Measurements from ENCODE around the gene FRK. TPM values are rescaled to one million over a fixed set of nuclear protein-coding genes. Genes with fewer than 3 reads are reported as not detected.
A peak's percentile ranks its signal among the peaks of the same experiment; 100 is the strongest.

The FRK gene
- total RNA-seq, 1 donor from 2014 or later: 0.31 TPM

- CTCF ChIA-PET: no interaction called here
- intact Hi-C loops (cut with micrococcal nuclease): no loop called here
- Mint-ChIP-seq H3K27ac (no peak overlapping the region), H3K4me1 (peaks cover 5% of the 10 kb centered on the region), H3K36me3 (ENCODE audit: low read depth) (no peaks in the 10 kb centered on the region), H3K27me3 (peaks cover 3% of the 10 kb centered on the region), H3K4me3 (no peak overlapping the region), H3K9me3 (no peaks in the 10 kb centered on the region)
- POLR2A ChIA-PET: no interaction called here
- no peak for DNase-seq
- no peak for ATAC-seq (ENCODE audit: low read depth)
- TF ChIP-seq, protein P1, sequence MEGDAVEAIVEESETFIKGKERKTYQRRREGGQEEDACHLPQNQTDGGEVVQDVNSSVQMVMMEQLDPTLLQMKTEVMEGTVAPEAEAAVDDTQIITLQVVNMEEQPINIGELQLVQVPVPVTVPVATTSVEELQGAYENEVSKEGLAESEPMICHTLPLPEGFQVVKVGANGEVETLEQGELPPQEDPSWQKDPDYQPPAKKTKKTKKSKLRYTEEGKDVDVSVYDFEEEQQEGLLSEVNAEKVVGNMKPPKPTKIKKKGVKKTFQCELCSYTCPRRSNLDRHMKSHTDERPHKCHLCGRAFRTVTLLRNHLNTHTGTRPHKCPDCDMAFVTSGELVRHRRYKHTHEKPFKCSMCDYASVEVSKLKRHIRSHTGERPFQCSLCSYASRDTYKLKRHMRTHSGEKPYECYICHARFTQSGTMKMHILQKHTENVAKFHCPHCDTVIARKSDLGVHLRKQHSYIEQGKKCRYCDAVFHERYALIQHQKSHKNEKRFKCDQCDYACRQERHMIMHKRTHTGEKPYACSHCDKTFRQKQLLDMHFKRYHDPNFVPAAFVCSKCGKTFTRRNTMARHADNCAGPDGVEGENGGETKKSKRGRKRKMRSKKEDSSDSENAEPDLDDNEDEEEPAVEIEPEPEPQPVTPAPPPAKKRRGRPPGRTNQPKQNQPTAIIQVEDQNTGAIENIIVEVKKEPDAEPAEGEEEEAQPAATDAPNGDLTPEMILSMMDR (IDR thresholded peaks at IDR 0.05): no peak
These were observed 32.9 kb downstream of the FRK start for GRCh38 chr6:116027801-116028200.

GRCh38 chr6:116025405-116025804 is 35.3 kb downstream of the FRK start:
- CTCF ChIA-PET: no interaction called here
- Mint-ChIP-seq H3K4me1 (peaks cover 13% of the 10 kb centered on the region), H3K27ac (no peak overlapping the region), H3K4me3 (no peak overlapping the region), H3K36me3 (ENCODE audit: low read depth) (no peaks in the 10 kb centered on the region), H3K27me3 (peaks cover 3% of the 10 kb centered on the region), H3K9me3 (no peaks in the 10 kb centered on the region)
- TF ChIP-seq, protein P1 (IDR thresholded peaks at IDR 0.05): no peak
- POLR2A ChIA-PET: no interaction called here
- DNase-seq (no peak), ATAC-seq (ENCODE audit: low read depth) (no peak)
- intact Hi-C loops (cut with micrococcal nuclease): no loop called here

DNA sequence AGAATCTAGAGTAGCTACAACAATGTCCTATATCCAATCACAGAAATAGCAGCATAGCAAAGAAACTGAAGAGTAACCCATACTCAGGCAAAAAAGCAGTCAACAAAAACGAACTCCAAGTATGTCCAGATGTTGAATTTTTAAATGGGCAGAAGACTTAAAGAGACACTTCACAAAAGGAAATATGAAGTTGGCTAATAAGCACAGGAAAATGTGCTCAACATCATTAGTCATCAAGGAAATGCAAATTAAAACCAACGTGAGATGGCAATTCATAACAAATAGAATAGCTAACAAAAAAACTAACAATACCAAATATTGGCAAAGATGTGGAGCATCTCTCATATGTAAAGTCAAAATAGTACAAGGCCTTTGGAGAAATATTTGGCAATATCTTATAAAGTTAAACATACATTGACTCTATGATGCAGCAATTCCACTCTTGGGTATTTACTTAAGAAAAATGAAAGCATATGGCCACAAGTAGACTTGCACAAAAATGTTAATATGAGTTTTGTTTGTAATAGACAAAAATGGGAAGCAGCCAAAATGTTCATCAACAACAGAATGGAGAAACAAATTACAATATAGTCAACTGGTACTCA is 37.7 kb downstream of the FRK start:
- H3K27ac Mint-ChIP-seq: no peak overlapping the region
- DNase-seq (no peak), ATAC-seq (ENCODE audit: low read depth) (no peak)
- no peaks in the 10 kb centered on the region for H3K9me3 Mint-ChIP-seq
- H3K36me3 Mint-ChIP-seq (ENCODE audit: low read depth): no peaks in the 10 kb centered on the region
- intact Hi-C loops (cut with micrococcal nuclease): no loop called here
- peaks cover 34% of the 10 kb centered on the region for H3K4me1 Mint-ChIP-seq
- TF ChIP-seq, protein P1 (IDR thresholded peaks at IDR 0.05): no peak
- H3K4me3 Mint-ChIP-seq: no peak overlapping the region
- CTCF ChIA-PET: interaction anchor here (0.6 kb wide), 1 partner anchor 14 kb away, joined by 3 read pairs; no protein-coding TSS in a partner anchor
- POLR2A ChIA-PET: interaction anchor here (0.7 kb wide), 1 partner anchor 657 kb away, joined by 3 read pairs; no protein-coding TSS in a partner anchor
- no peaks in the 10 kb centered on the region for H3K27me3 Mint-ChIP-seq

DNA sequence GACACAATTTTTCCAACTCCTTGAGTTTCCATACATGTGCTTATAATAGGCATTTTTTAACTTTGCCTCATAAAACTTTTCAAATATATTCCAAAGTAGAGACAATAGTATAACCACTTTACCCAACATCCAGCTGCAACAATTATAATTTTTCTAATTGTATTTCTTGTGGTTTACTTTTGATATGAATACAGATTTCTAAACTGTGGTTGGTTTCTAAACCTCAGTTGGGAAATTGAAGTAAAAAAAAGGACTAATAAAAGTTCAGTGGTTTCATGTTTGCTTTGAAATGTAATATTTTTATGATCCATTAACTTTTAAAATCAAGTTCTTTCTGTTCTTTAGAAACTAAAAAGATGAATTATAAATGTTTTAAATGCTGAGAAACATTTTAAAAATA is 40.0 kb downstream of the FRK start:
- intact Hi-C loops (cut with micrococcal nuclease): no loop called here
- Mint-ChIP-seq H3K27me3 (no peaks in the 10 kb centered on the region), H3K9me3 (no peaks in the 10 kb centered on the region), H3K4me3 (no peak overlapping the region), H3K4me1 (peaks cover 54% of the 10 kb centered on the region), H3K36me3 (ENCODE audit: low read depth) (no peaks in the 10 kb centered on the region), H3K27ac (no peak overlapping the region)
- DNase-seq: no peak
- no peak for ATAC-seq (ENCODE audit: low read depth)
- TF ChIP-seq, protein P1 (IDR thresholded peaks at IDR 0.05): no peak
- ChIA-PET CTCF (interaction anchor here (1.0 kb wide), 2 partner anchors 10 to 76 kb away, joined by 5 to 6 read pairs; no protein-coding TSS in a partner anchor), POLR2A (interaction anchor here (1.6 to 2.7 kb wide), 2 partner anchors 12 to 68 kb away, joined by 3 to 6 read pairs; no protein-coding TSS in a partner anchor)

DNA sequence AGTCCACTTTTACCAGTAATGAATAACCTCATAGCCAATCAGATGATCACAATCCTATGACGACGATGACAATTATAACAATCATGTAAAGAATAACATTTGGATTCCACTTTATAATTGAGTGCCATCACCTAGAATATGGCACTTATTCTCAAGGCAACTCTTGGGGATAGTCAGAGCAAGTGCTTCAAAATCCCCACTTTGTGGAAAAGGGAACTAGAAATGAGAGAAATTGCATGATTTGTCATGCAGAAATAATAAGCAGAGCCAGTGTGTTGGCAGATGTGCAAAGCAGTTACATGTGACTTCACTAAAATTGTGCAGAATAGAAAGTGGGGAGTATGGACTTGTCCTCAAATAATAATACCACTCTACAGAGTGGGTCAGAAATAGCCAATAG is 41.3 kb downstream of the FRK start:
- Mint-ChIP-seq H3K4me1 (peaks cover 63% of the 10 kb centered on the region), H3K36me3 (ENCODE audit: low read depth) (no peaks in the 10 kb centered on the region), H3K4me3 (peak overlapping the region; percentile 42), H3K27me3 (no peaks in the 10 kb centered on the region), H3K27ac (peak overlapping the region; percentile 79), H3K9me3 (peaks cover 2% of the 10 kb centered on the region)
- ChIA-PET CTCF (interaction anchor here (1.1 to 3.4 kb wide), 4 partner anchors 8 to 77 kb away, joined by 3 to 17 read pairs (median 4); partner anchors contain the start of gene FRK), POLR2A (interaction anchor here (0.8 to 2.7 kb wide), 6 partner anchors 11 to 82 kb away, joined by 3 to 9 read pairs (median 4); partner anchors contain the start of gene NT5DC1)
- intact Hi-C loops (cut with micrococcal nuclease): loop anchor here (1.0 to 10.0 kb wide), 9 partner anchors 8 to 663 kb away; partner anchors contain the start of genes CALHM6, KPNA5, NT5DC1 and TSPYL4
- TF ChIP-seq, protein P1 (IDR thresholded peaks at IDR 0.05): no peak
- DNase-seq: no peak
- peak; percentile 90 for ATAC-seq (ENCODE audit: low read depth)

Measured in activated B cell treated with CpG ODN at 0.5 μM for 24 hours (primary cell).